ENCODE data around the gene ZNF407.

Gene ZNF407

GRCh38 chr18:74654638-74655037 is 57.0 kb downstream of the ZNF407 start:
- peaks cover 0 to 5% (median 0%) of the 10 kb centered on the region in 10 experiments; a peak in 1 of 20 replicates for H3K4me1 ChIP-seq
- H4K20me1 ChIP-seq: peaks cover 0 to 9% (median 0%) of the 10 kb centered on the region in 11 experiments; a peak in 2 of 22 replicates
- H3K27ac ChIP-seq: no peak overlapping the region
- H3K9ac ChIP-seq: no peak overlapping the region
- TF ChIP-seq Cebpa-rat (IDR thresholded peaks at IDR 0.05): no peak
- peaks cover 0 to 11% (median 5%) of the 10 kb centered on the region in 11 experiments; a peak in 7 of 22 replicates for H3K36me3 ChIP-seq
- no peaks in the 10 kb centered on the region for H3K9me3 ChIP-seq (replicated peaks in 1 of 11)
- H3K4me3 ChIP-seq: no peak overlapping the region
- H3K4me2 ChIP-seq: no peak overlapping the region
- H3K27me3 ChIP-seq: no peaks in the 10 kb centered on the region

GRCh38 chr18:74661008-74661407 is 63.3 kb downstream of the ZNF407 start:
- Histone ChIP-seq H3K4me2 (no peak overlapping the region), H4K20me1 (0 out of 22 replicates have a peak, but pooled peaks cover 0 to under 1% (median 0%) of the 10 kb centered on the region in 11 experiments), H3K27ac (no peak overlapping the region), H3K9ac (no peak overlapping the region), H3K9me3 (replicated peaks in 1 of 11) (no peaks in the 10 kb centered on the region), H3K36me3 (peaks cover 0 to 46% (median 18%) of the 10 kb centered on the region in 11 experiments; a peak in 13 of 22 replicates), H3K4me1 (peaks cover 0 to 5% (median under 1%) of the 10 kb centered on the region in 10 experiments; a peak in 4 of 20 replicates), H3K27me3 (no peaks in the 10 kb centered on the region), H3K4me3 (no peak overlapping the region)
- no peak for TF ChIP-seq Cebpa-rat (IDR thresholded peaks at IDR 0.05)

GRCh38 chr18:74661691-74662090 is 64.0 kb downstream of the ZNF407 start:
- H3K27me3 ChIP-seq: no peaks in the 10 kb centered on the region
- peaks cover 0 to 52% (median 19%) of the 10 kb centered on the region in 11 experiments; a peak in 13 of 22 replicates for H3K36me3 ChIP-seq
- peaks cover 0 to 4% (median 0%) of the 10 kb centered on the region in 11 experiments; a peak in 1 of 22 replicates for H4K20me1 ChIP-seq
- no peak overlapping the region for H3K4me3 ChIP-seq
- H3K4me1 ChIP-seq: peaks cover 0 to 9% (median 6%) of the 10 kb centered on the region in 10 experiments; a peak in 5 of 20 replicates
- H3K27ac ChIP-seq: no peak overlapping the region
- no peak overlapping the region for H3K9ac ChIP-seq
- no peaks in the 10 kb centered on the region for H3K9me3 ChIP-seq (replicated peaks in 1 of 11)
- TF ChIP-seq Cebpa-rat (IDR thresholded peaks at IDR 0.05): no peak
- H3K4me2 ChIP-seq: no peak overlapping the region

- Histone ChIP-seq H3K9ac (no peak overlapping the region), H3K4me3 (no peak overlapping the region), H3K4me2 (no peak overlapping the region), H4K20me1 (peaks cover 0 to 4% (median 0%) of the 10 kb centered on the region in 11 experiments; a peak in 1 of 22 replicates), H3K27me3 (no peaks in the 10 kb centered on the region), H3K9me3 (replicated peaks in 1 of 11) (no peaks in the 10 kb centered on the region), H3K4me1 (peaks cover 0 to 13% (median 6%) of the 10 kb centered on the region in 10 experiments; a peak in 5 of 20 replicates), H3K36me3 (peaks cover 0 to 57% (median 15%) of the 10 kb centered on the region in 11 experiments; a peak in 13 of 22 replicates), H3K27ac (no peak overlapping the region)
- TF ChIP-seq Cebpa-rat (IDR thresholded peaks at IDR 0.05): no peak
Measured at GRCh38 chr18:74662622-74663021, 65.0 kb downstream of the ZNF407 start.

- H3K4me2 ChIP-seq: no peak overlapping the region
- H3K4me1 ChIP-seq: peaks cover 0 to 13% (median 6%) of the 10 kb centered on the region in 10 experiments; a peak in 4 of 20 replicates
- H3K36me3 ChIP-seq: peaks cover 0 to 67% (median 22%) of the 10 kb centered on the region in 11 experiments; a peak in 12 of 22 replicates
- H3K27me3 ChIP-seq: no peaks in the 10 kb centered on the region
- no peaks in the 10 kb centered on the region for H3K9me3 ChIP-seq (replicated peaks in 1 of 11)
- no peak overlapping the region for H3K4me3 ChIP-seq
- H3K27ac ChIP-seq: no peak overlapping the region
- peak in 3 of 11 experiments; percentile 13 to 72 (median 39); a peak in 3 of 22 replicates for TF ChIP-seq Cebpa-rat (IDR thresholded peaks at IDR 0.05)
- peaks cover 0 to 7% (median 0%) of the 10 kb centered on the region in 11 experiments; a peak in 1 of 22 replicates for H4K20me1 ChIP-seq
- H3K9ac ChIP-seq: no peak overlapping the region
Measured at GRCh38 chr18:74665346-74665745, 67.7 kb downstream of the ZNF407 start.

GRCh38 chr18:74665905-74666304 is 68.2 kb downstream of the ZNF407 start:
- Histone ChIP-seq H3K4me2 (0 out of 22 replicates have a peak overlapping the region, but pooled peaks of 1 of the 11 experiments have one; percentile 30), H3K27me3 (no peaks in the 10 kb centered on the region), H3K27ac (no peak overlapping the region), H3K36me3 (peaks cover 0 to 73% (median 26%) of the 10 kb centered on the region in 11 experiments; a peak in 14 of 22 replicates), H3K9ac (no peak overlapping the region), H4K20me1 (peaks cover 0 to 7% (median 0%) of the 10 kb centered on the region in 11 experiments; a peak in 1 of 22 replicates), H3K4me3 (no peak overlapping the region), H3K9me3 (replicated peaks in 1 of 11) (no peaks in the 10 kb centered on the region), H3K4me1 (peaks cover 0 to 13% (median 6%) of the 10 kb centered on the region in 10 experiments; a peak in 4 of 20 replicates)
- no peak for TF ChIP-seq Cebpa-rat (IDR thresholded peaks at IDR 0.05)

GRCh38 chr18:74669136-74669798 is 71.6 kb downstream of the ZNF407 start:
- Histone ChIP-seq H3K4me2 (no peak overlapping the region), H3K36me3 (peaks cover 9 to 86% (median 35%) of the 10 kb centered on the region in 11 experiments; a peak in 19 of 22 replicates), H4K20me1 (peaks cover 0 to 10% (median 0%) of the 10 kb centered on the region in 11 experiments; a peak in 2 of 22 replicates), H3K27ac (no peak overlapping the region), H3K27me3 (no peaks in the 10 kb centered on the region), H3K9me3 (replicated peaks in 1 of 11) (peaks cover 0 to 5% (median 0%) of the 10 kb centered on the region in 11 experiments; a peak in 3 of 22 replicates), H3K4me3 (no peak overlapping the region), H3K4me1 (peaks cover 0 to 13% (median 4%) of the 10 kb centered on the region in 10 experiments; a peak in 5 of 20 replicates), H3K9ac (no peak overlapping the region)
- no peak for TF ChIP-seq Cebpa-rat (IDR thresholded peaks at IDR 0.05)

- Histone ChIP-seq H3K27ac (no peak overlapping the region), H3K4me1 (no peaks in the 10 kb centered on the region; a peak in 2 of 20 replicates), H3K9ac (no peak overlapping the region)
Measured at GRCh38 chr18:74672371-74672770, 74.7 kb downstream of the ZNF407 start.

GRCh38 chr18:74674487-74674886 is 76.8 kb downstream of the ZNF407 start:
- Histone ChIP-seq H3K9me3 (replicated peaks in 1 of 11) (peaks cover 26 to 38% (median 31%) of the 10 kb centered on the region in 11 experiments), H3K27me3 (no peaks in the 10 kb centered on the region), H3K36me3 (peaks cover 43 to 92% (median 62%) of the 10 kb centered on the region in 11 experiments), H4K20me1 (peaks cover 0 to 10% (median 0%) of the 10 kb centered on the region in 11 experiments; a peak in 1 of 22 replicates), H3K9ac (no peak overlapping the region), H3K4me2 (no peak overlapping the region), H3K4me1 (no peaks in the 10 kb centered on the region; a peak in 2 of 20 replicates), H3K27ac (no peak overlapping the region), H3K4me3 (no peak overlapping the region)
- TF ChIP-seq Cebpa-rat (IDR thresholded peaks at IDR 0.05): no peak

More at GRCh38 chr18:74672371-74672770, 74.7 kb downstream of the ZNF407 start:
- H3K4me2 ChIP-seq: no peak overlapping the region
- peaks cover 0 to 10% (median 0%) of the 10 kb centered on the region in 11 experiments; a peak in 1 of 22 replicates for H4K20me1 ChIP-seq
- no peak for TF ChIP-seq Cebpa-rat (IDR thresholded peaks at IDR 0.05)
- no peak overlapping the region for H3K4me3 ChIP-seq
- H3K27me3 ChIP-seq: no peaks in the 10 kb centered on the region
- peaks cover 29 to 87% (median 49%) of the 10 kb centered on the region in 11 experiments for H3K36me3 ChIP-seq
- H3K9me3 ChIP-seq (replicated peaks in 1 of 11): peaks cover 13 to 27% (median 20%) of the 10 kb centered on the region in 11 experiments

Data from BLaER1 treated with 17β-estradiol and CSF1 and Interleukin-3, amounts not matched to agents 10 nM and 100 nM (cell line).